Kidney (tissue), 14 donors: Measurements from ENCODE around the gene MPL. TPM values are rescaled to one million over a fixed set of nuclear protein-coding genes. Genes with fewer than 3 reads are reported as not detected.

Experiments
- DNase-seq, 5 donors: peaks; one replicate each; pipeline ENCODE4 v3.0.0-alpha.2; 2013 to 2020
- FAIRE-seq: peaks from 2 replicates; lab custom pipeline; 2012; peaks lifted over from hg19 to GRCh38; lab: Jason Lieb, UNC
- H3K27ac ChIP-seq, 2 donors: one replicate each; pipeline ENCODE4 v1.7.0; 2013; ENCODE audit warnings: low read depth in 2 of 2, low read length in 2 of 2, inconsistent platforms in 1 of 2
- H3K27me3 ChIP-seq: one replicate; pipeline ENCODE4 v1.7.1; 2013; ENCODE audit warnings: low read length, inconsistent platforms; ENCODE audit not compliant: control insufficient read depth, insufficient read depth
- H3K36me3 ChIP-seq, 3 donors: one replicate each; pipeline versions ENCODE4 v1.7.0 to v1.7.1; 2013; ENCODE audit warnings: low read length in 3 of 3, control low read depth in 1 of 3, inconsistent platforms in 1 of 3; ENCODE audit not compliant: insufficient read depth in 3 of 3, control insufficient read depth in 2 of 3
- H3K4me1 ChIP-seq, 3 donors: one replicate each; pipeline versions ENCODE4 v1.7.0 to v1.7.1; 2013; ENCODE audit warnings: low read length in 3 of 3, inconsistent platforms in 1 of 3, low read depth in 1 of 3; ENCODE audit not compliant: control insufficient read depth in 2 of 3, insufficient read depth in 2 of 3
- H3K4me3 ChIP-seq, 3 donors: one replicate each; pipeline versions ENCODE4 v1.7.0 to v1.8.1; 2013; ENCODE audit warnings: low read length in 3 of 3, control low read depth in 1 of 3, inconsistent platforms in 1 of 3
- H3K9ac ChIP-seq, 3 donors: one replicate each; pipeline versions ENCODE4 v1.7.0 to v1.7.1; 2013; ENCODE audit warnings: low read length in 3 of 3, control low read depth in 1 of 3, inconsistent platforms in 1 of 3
- H3K9me3 ChIP-seq, 3 donors: one replicate each; pipeline versions ENCODE4 v1.7.0 to v1.7.1; 2013; ENCODE audit warnings: low read length in 3 of 3, control low read depth in 1 of 3, inconsistent platforms in 1 of 3; ENCODE audit not compliant: control insufficient read depth in 2 of 3, insufficient read depth in 1 of 3
- CTCF ChIP-seq: IDR thresholded peaks from 3 replicates; pipeline ENCODE4 v1.5.1; 2012; ENCODE audit warnings: mild to moderate bottlenecking, moderate library complexity, borderline replicate concordance; ENCODE audit not compliant: insufficient read depth; ENCODE audit errors: extremely low read depth
- intact Hi-C: fragments of 100-400 bp; cut with DNase I; formaldehyde crosslinking; loops from one replicate; pipeline ENCODE4 v1.11.1; 2022
- polyA plus RNA-seq: library from polyadenylated mRNA; stranded (reverse); fragments of 350-450 nt; fragmentation: Illumina TruSeq; extraction: RNeasy Lipid Tissue Mini Kit (QIAGEN cat#74804); gene quantifications from one replicate; pipeline ENCODE4 v1.2.3, GENCODE V29; 2014; ENCODE audit warnings: low read depth, low replicate concordance; ENCODE audit not compliant: insufficient read depth
- total RNA-seq: library from RNA; stranded (reverse); fragmentation: NEBNext Ultra II Directional; extraction: Animal tissue kit (Norgen Biotek cat#: 25700); gene quantifications from one replicate; pipeline ENCODE4 v1.2.1, GENCODE V29; 2021
- donor health status: control.
- donor health status: control.
- donor health status: control.
- donor health status: control.
- donor health status: control.
- donor health status: DM: yes; HTN: yes; CAD: no.
- donor health status: Normal renal cell carcinoma (clear cell type).

MPL gene
- total and polyA plus RNA-seq, 2 donors from 2014 or later: 0.25 TPM; not detected in 1

GRCh38 chr1:43376723-43377235, 39.2 kb downstream of the MPL start:
- no peak for FAIRE-seq
- H3K27ac ChIP-seq: no peak overlapping the region

GRCh38 chr1:43377831-43378230, 40.2 kb downstream of the MPL start:
- intact Hi-C loops: no loop called here
- no peaks in the 10 kb centered on the region for H3K27me3 ChIP-seq
- peaks cover 0 to 11% (median 1%) of the 10 kb centered on the region in 3 donors for H3K36me3 ChIP-seq
- peaks cover 0 to 4% (median 0%) of the 10 kb centered on the region in 3 donors for H3K4me1 ChIP-seq
- H3K27ac ChIP-seq: no peak overlapping the region
- no peak for TF ChIP-seq CTCF
- FAIRE-seq: no peak
- no peak overlapping the region for H3K4me3 ChIP-seq
- H3K9me3 ChIP-seq: no peaks in the 10 kb centered on the region
- DNase-seq: no peak
- no peak overlapping the region for H3K9ac ChIP-seq

More at GRCh38 chr1:43376723-43377235, 39.2 kb downstream of the MPL start:
- Histone ChIP-seq H3K27me3 (no peaks in the 10 kb centered on the region), H3K9me3 (no peaks in the 10 kb centered on the region), H3K4me3 (no peak overlapping the region), H3K36me3 (peaks cover 0 to 5% (median 0%) of the 10 kb centered on the region in 3 donors), H3K4me1 (peaks cover 0 to 8% (median 0%) of the 10 kb centered on the region in 3 donors), H3K9ac (no peak overlapping the region)
- intact Hi-C loops: no loop called here
- no peak for TF ChIP-seq CTCF
- no peak for DNase-seq

- FAIRE-seq (no peak), DNase-seq (no peak)
- H3K9ac ChIP-seq: no peak overlapping the region
- H3K27ac ChIP-seq: no peak overlapping the region
- intact Hi-C loops: no loop called here
- no peak for TF ChIP-seq CTCF
- no peaks in the 10 kb centered on the region for H3K9me3 ChIP-seq
- H3K36me3 ChIP-seq: peaks cover 0 to 25% (median 18%) of the 10 kb centered on the region in 3 donors
- H3K27me3 ChIP-seq: no peaks in the 10 kb centered on the region
- H3K4me1 ChIP-seq: no peaks in the 10 kb centered on the region
- no peak overlapping the region for H3K4me3 ChIP-seq
Observed at GRCh38 chr1:43379476-43379875, 41.9 kb downstream of the MPL start.

GRCh38 chr1:43381612-43382011, 44.0 kb downstream of the MPL start:
- Histone ChIP-seq H3K27ac (no peak overlapping the region), H3K4me3 (no peak overlapping the region), H3K9ac (no peak overlapping the region), H3K36me3 (peaks cover 8 to 46% (median 39%) of the 10 kb centered on the region in 3 donors), H3K4me1 (no peaks in the 10 kb centered on the region), H3K27me3 (no peaks in the 10 kb centered on the region), H3K9me3 (no peaks in the 10 kb centered on the region)
- intact Hi-C loops: no loop called here
- FAIRE-seq (no peak), DNase-seq (no peak)
- no peak for TF ChIP-seq CTCF
